Fibroblast of lung (primary cell): ENCODE data around the gene IMP4. TPM values are rescaled to one million over a fixed set of nuclear protein-coding genes. Genes with fewer than 3 reads are reported as not detected.

Experiments used
- DNase-seq, 2 donors: peaks; one replicate each; pipeline versions ENCODE4 v3.0.0 to v3.0.0-alpha.2; 2010; ENCODE audit warnings: low read depth in 2 of 2
- H2AFZ ChIP-seq: 2 replicates; pipeline ENCODE4 v1.5.1; 2012; ENCODE audit warnings: low read length, control low read depth, inconsistent platforms
- H3K27ac ChIP-seq: 2 replicates; pipeline ENCODE4 v1.5.1; 2011; ENCODE audit warnings: low read length, control low read depth; ENCODE audit not compliant: insufficient read depth
- H3K27me3 ChIP-seq: 2 replicates; pipeline ENCODE4 v1.5.1; 2011; ENCODE audit warnings: mild to moderate bottlenecking, low read length; ENCODE audit not compliant: control insufficient read depth, insufficient read depth
- H3K36me3 ChIP-seq: 2 replicates; pipeline ENCODE4 v1.5.1; 2011; ENCODE audit warnings: low read length; ENCODE audit not compliant: control insufficient read depth, insufficient read depth
- H3K4me1 ChIP-seq: 2 replicates; pipeline ENCODE4 v1.5.1; 2011; ENCODE audit warnings: low read length; ENCODE audit not compliant: control insufficient read depth, insufficient read depth; ENCODE audit errors: extremely low read depth
- H3K4me2 ChIP-seq: 2 replicates; pipeline ENCODE4 v1.5.1; 2011; ENCODE audit warnings: low read length, control low read depth; ENCODE audit not compliant: insufficient read depth; ENCODE audit errors: extremely low read depth
- H3K4me3 ChIP-seq, 4 experiments: fragments of 200-600 bp in 1 of 4; sonication (generic) in 1 of 4; replicated peaks in 1 of 4; 2 replicates each; pipeline ENCODE4 v1.5.1; 2011 to 2016; ENCODE audit warnings: low read length in 4 of 4, low read depth in 3 of 4, mild to moderate bottlenecking in 3 of 4, control low read depth in 2 of 4, inconsistent platforms in 1 of 4, mixed read lengths in 1 of 4; ENCODE audit not compliant: insufficient read depth in 1 of 4; ENCODE audit errors: control extremely low read depth in 1 of 4
- H3K79me2 ChIP-seq: 2 replicates; pipeline ENCODE4 v1.5.1; 2012; ENCODE audit warnings: mild to moderate bottlenecking, low read length, inconsistent platforms; ENCODE audit not compliant: control insufficient read depth, insufficient read depth
- H3K9ac ChIP-seq: 2 replicates; pipeline ENCODE4 v1.5.1; 2011; ENCODE audit warnings: mild to moderate bottlenecking, low read length, control low read depth; ENCODE audit not compliant: insufficient read depth
- H3K9me3 ChIP-seq: 2 replicates; pipeline ENCODE4 v1.5.1; 2012; ENCODE audit warnings: low read depth, low read length; ENCODE audit not compliant: control insufficient read depth, insufficient read depth
- H4K20me1 ChIP-seq: 2 replicates; pipeline ENCODE4 v1.5.1; 2011; ENCODE audit warnings: low read length; ENCODE audit not compliant: control insufficient read depth, insufficient read depth; ENCODE audit errors: extremely low read depth
- CTCF ChIP-seq, 2 donors: IDR thresholded peaks in 1 of 2; conservative IDR thresholded peaks in 1 of 2; 1 replicate in 1 of 2; 2 replicates in 1 of 2; pipeline ENCODE4 v1.5.1; 2011 to 2012; ENCODE audit warnings: low read length in 2 of 2, control low read depth in 1 of 2, inconsistent platforms in 1 of 2, low read depth in 1 of 2, mild to moderate bottlenecking in 1 of 2
- EZH2 ChIP-seq: IDR thresholded peaks from 2 replicates; pipeline ENCODE4 v1.5.1; 2012; ENCODE audit warnings: low read length, control low read depth, mild to moderate bottlenecking; ENCODE audit errors: missing control alignments
- polyA plus RNA-seq, 2 donors: library from polyadenylated mRNA; depleted of rRNA in 1 of 2; stranded (reverse) in 1 of 2; unstranded in 1 of 2; fragments of >200 nt; gene quantifications; 2 replicates each; pipeline ENCODE4 v1.2.1, GENCODE V29; 2011 to 2012; ENCODE audit warnings: missing spikeins in 1 of 2
- total RNA-seq: library from RNA; depleted of rRNA; stranded (reverse); fragments of >200 nt; gene quantifications from 2 replicates; pipeline ENCODE4 v1.2.1, GENCODE V29; 2014

The IMP4 gene
- total and polyA plus RNA-seq, 2 donors (not counting 1 experiment from before 2014, with no cell fraction given): 46.3 to 58.0 TPM

- TF ChIP-seq EZH2 (no peak), CTCF (conservative IDR thresholded peaks at IDR 0.05 in 1 of 2, IDR thresholded peaks at IDR 0.05 in 1 of 2; ENCODE audit: low read depth in 1 of 2, low read length in 2 of 2) (peak in 1 of 2 donors; percentile 15)
- H3K9me3 ChIP-seq: no peaks in the 10 kb centered on the region
- H3K27me3 ChIP-seq: no peaks in the 10 kb centered on the region
- H3K4me2 ChIP-seq: no peak overlapping the region
- H3K79me2 ChIP-seq: peaks cover 25% of the 10 kb centered on the region
- H3K27ac ChIP-seq: no peak overlapping the region
- peaks cover 12% of the 10 kb centered on the region for H3K4me1 ChIP-seq
- H3K4me3 ChIP-seq: no peak overlapping the region
- peaks cover 4% of the 10 kb centered on the region for H3K36me3 ChIP-seq
- no peak overlapping the region for H2AFZ ChIP-seq
- no peaks in the 10 kb centered on the region for H4K20me1 ChIP-seq
- no peak for DNase-seq
- H3K9ac ChIP-seq: no peak overlapping the region
Observed at GRCh38 chr2:130376433-130377293, 34.0 kb downstream of the IMP4 start.

- H4K20me1 ChIP-seq: no peaks in the 10 kb centered on the region
- TF ChIP-seq CTCF (conservative IDR thresholded peaks at IDR 0.05 in 1 of 2, IDR thresholded peaks at IDR 0.05 in 1 of 2; ENCODE audit: low read depth in 1 of 2, low read length in 2 of 2): no peak
- no peak for TF ChIP-seq EZH2
Observed at GRCh38 chr2:130377491-130377890, 34.8 kb downstream of the IMP4 start.

GRCh38 chr2:130378206-130378897 lies 35.7 kb downstream of the IMP4 start:
- Histone ChIP-seq H4K20me1 (no peaks in the 10 kb centered on the region), H3K79me2 (peaks cover 14% of the 10 kb centered on the region), H3K9ac (no peak overlapping the region), H3K4me1 (peaks cover 10% of the 10 kb centered on the region), H3K4me2 (no peak overlapping the region), H3K4me3 (no peak overlapping the region), H3K36me3 (peaks cover 4% of the 10 kb centered on the region), H3K27me3 (no peaks in the 10 kb centered on the region), H2AFZ (no peak overlapping the region), H3K9me3 (no peaks in the 10 kb centered on the region), H3K27ac (no peak overlapping the region)
- DNase-seq: no peak
- no peak for TF ChIP-seq CTCF (conservative IDR thresholded peaks at IDR 0.05 in 1 of 2, IDR thresholded peaks at IDR 0.05 in 1 of 2; ENCODE audit: low read depth in 1 of 2, low read length in 2 of 2)

More at GRCh38 chr2:130377491-130377890, 34.8 kb downstream of the IMP4 start:
- Histone ChIP-seq H3K79me2 (peaks cover 23% of the 10 kb centered on the region), H3K27me3 (no peaks in the 10 kb centered on the region), H3K9ac (no peak overlapping the region), H3K4me1 (peaks cover 12% of the 10 kb centered on the region), H3K4me3 (no peak overlapping the region), H3K27ac (no peak overlapping the region), H3K9me3 (no peaks in the 10 kb centered on the region), H3K36me3 (peaks cover 4% of the 10 kb centered on the region), H3K4me2 (no peak overlapping the region), H2AFZ (no peak overlapping the region)
- no peak for DNase-seq
